CD4-positive, CD25-positive, alpha-beta regulatory T cell (primary cell): ENCODE data around the gene PRPF38B. TPM values are rescaled to one million over a fixed set of nuclear protein-coding genes. Genes with fewer than 3 reads are reported as not detected.

Source experiments
- ATAC-seq, 2 donors: fragments of 150-1000 bp; cut with Tn5 transposase; one replicate each; pipeline ENCODE4 v1.10.0; 2021; ENCODE audit warnings: low read depth in 2 of 2, moderate number of reproducible peaks in 2 of 2, moderate library complexity in 1 of 2
- DNase-seq, 3 donors: peaks; one replicate each; pipeline versions ENCODE4 v3.0.0 to v3.0.0-alpha.2; 2012 to 2022; ENCODE audit warnings: mixed read lengths in 1 of 3
- H3K27ac ChIP-seq: one replicate; pipeline ENCODE4 v1.7.0; 2013; ENCODE audit warnings: mild to moderate bottlenecking, low read length; ENCODE audit not compliant: insufficient read depth, poor library complexity, severe bottlenecking
- H3K27me3 ChIP-seq: one replicate; pipeline ENCODE4 v1.7.0; 2013; ENCODE audit warnings: low read length; ENCODE audit not compliant: control insufficient read depth, insufficient read depth
- H3K36me3 ChIP-seq: one replicate; pipeline ENCODE4 v1.7.0; 2013; ENCODE audit warnings: mild to moderate bottlenecking, low read length, moderate library complexity; ENCODE audit not compliant: control insufficient read depth, insufficient read depth
- H3K4me1 ChIP-seq: 2 replicates; pipeline ENCODE4 v1.7.0; 2013; ENCODE audit warnings: mild to moderate bottlenecking, low read length; ENCODE audit not compliant: insufficient read depth, control insufficient read depth, poor library complexity, severe bottlenecking
- H3K4me3 ChIP-seq: one replicate; pipeline ENCODE4 v1.7.0; 2013; ENCODE audit warnings: low read depth, mild to moderate bottlenecking, low read length, moderate library complexity
- H3K9me3 ChIP-seq, 2 experiments: 1 replicate in 1 of 2; 2 replicates in 1 of 2; pipeline ENCODE4 v1.7.0; 2013; ENCODE audit warnings: low read length in 2 of 2, mild to moderate bottlenecking in 1 of 2, moderate library complexity in 1 of 2; ENCODE audit not compliant: control insufficient read depth in 2 of 2
- H3K27ac Mint-ChIP-seq, 3 donors: one replicate each; pipeline ENCODE4 v1.8.0; 2020 to 2022; ENCODE audit warnings: mild to moderate bottlenecking in 3 of 3, mixed read lengths in 3 of 3, moderate library complexity in 2 of 3
- H3K27me3 Mint-ChIP-seq: one replicate; pipeline ENCODE4 v1.8.0; 2022; ENCODE audit warnings: mild to moderate bottlenecking, mixed read lengths
- H3K36me3 Mint-ChIP-seq: one replicate; pipeline ENCODE4 v1.8.0; 2020; ENCODE audit warnings: mixed read lengths
- H3K4me1 Mint-ChIP-seq, 4 donors: one replicate each; pipeline ENCODE4 v1.8.0; 2020 to 2022; ENCODE audit warnings: mixed read lengths in 4 of 4, mild to moderate bottlenecking in 1 of 4
- H3K4me3 Mint-ChIP-seq, 4 donors: one replicate each; pipeline ENCODE4 v1.8.0; 2020 to 2022; ENCODE audit warnings: mild to moderate bottlenecking in 4 of 4, mixed read lengths in 4 of 4, moderate library complexity in 3 of 4
- H3K9me3 Mint-ChIP-seq, 7 donors: one replicate each; pipeline ENCODE4 v1.8.0; 2020 to 2022; ENCODE audit warnings: mixed read lengths in 7 of 7, mild to moderate bottlenecking in 3 of 7, moderate library complexity in 2 of 7
- polyA plus RNA-seq, 4 donors: library from polyadenylated mRNA; unstranded; fragments of 300-500 nt; fragmentation: Illumina TruSeq; gene quantifications; one replicate each; pipeline ENCODE4 v1.2.3, GENCODE V29; 2021
- total RNA-seq: library from RNA; stranded (reverse); gene quantifications from one replicate; pipeline ENCODE4 v1.2.3, GENCODE V29; 2022

Gene PRPF38B
- total and polyA plus RNA-seq, 5 donors from 2014 or later, result 18.9 to 132 (median 20.6) TPM

DNA sequence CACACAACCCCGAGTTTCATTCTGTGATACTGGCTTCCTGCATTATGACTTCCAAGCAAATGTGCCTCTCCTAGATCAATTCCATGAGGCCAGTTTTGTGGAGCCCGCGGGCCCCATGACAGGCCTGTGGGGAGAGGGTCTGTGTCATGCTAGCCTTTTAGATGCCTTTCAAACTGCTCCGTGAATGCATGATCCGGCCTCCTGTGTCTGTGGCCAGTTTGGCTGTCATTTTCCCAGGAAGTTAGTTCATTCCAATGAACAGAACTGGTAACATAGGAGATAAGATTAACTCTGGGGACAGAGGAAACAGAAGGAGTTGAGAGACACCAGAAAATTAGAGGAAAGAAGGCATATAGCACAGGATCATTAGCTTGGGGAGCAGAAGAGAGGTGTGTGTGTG, 23.8 kb downstream of the PRPF38B start:
- Histone ChIP-seq H3K4me3 (no peak overlapping the region), H3K4me1 (no peaks in the 10 kb centered on the region), H3K9me3 (no peaks in the 10 kb centered on the region), H3K27ac (no peak overlapping the region), H3K27me3 (no peaks in the 10 kb centered on the region), H3K36me3 (no peaks in the 10 kb centered on the region)
- H3K4me1 Mint-ChIP-seq, result no peaks in the 10 kb centered on the region
- no peaks in the 10 kb centered on the region for H3K9me3 Mint-ChIP-seq
- no peaks in the 10 kb centered on the region for H3K36me3 Mint-ChIP-seq
- DNase-seq (no peak), ATAC-seq (no peak)
- H3K4me3 Mint-ChIP-seq, result no peak overlapping the region
- H3K27ac Mint-ChIP-seq, result no peak overlapping the region
- peaks cover 32% of the 10 kb centered on the region for H3K27me3 Mint-ChIP-seq

DNA sequence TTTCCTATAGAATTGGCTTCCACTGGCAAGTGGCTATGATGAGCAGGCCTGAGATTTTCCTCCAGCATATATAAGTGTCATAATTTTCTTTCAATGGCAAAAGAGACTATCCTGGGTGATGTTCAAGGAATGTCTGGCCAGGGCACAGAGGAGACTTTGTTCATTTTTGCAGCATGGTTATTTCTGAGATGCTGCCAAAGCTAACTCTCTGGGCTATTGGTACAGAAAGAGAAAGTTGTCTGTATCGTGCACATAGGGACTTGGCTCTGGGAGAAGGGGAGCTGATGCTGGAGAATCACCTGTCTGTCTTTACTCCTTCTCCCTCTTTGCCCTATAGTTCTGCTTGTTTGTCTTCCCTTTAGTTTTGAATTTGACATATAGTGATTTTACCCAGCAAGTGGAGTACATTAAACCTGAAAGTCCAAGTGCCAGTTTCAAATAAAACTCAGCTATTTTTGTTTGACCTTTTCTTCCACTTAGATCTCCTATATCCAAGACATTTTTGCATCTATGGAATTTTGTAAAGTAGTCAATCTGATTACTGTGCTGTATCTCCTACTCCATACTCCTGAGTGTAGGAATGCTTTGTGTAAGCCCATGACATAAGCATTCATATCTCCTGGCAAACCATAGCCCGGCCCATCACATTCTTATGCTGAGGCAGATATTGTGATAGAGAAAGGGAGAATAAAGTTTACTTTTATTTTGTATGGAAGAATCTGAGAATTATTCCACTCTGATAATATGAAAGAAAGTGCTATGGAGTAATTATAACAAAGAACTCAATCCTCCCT, 24.5 kb downstream of the PRPF38B start:
- Histone ChIP-seq H3K27me3 (no peaks in the 10 kb centered on the region), H3K9me3 (no peaks in the 10 kb centered on the region), H3K4me1 (no peaks in the 10 kb centered on the region), H3K4me3 (no peak overlapping the region), H3K27ac (no peak overlapping the region), H3K36me3 (no peaks in the 10 kb centered on the region)
- H3K36me3 Mint-ChIP-seq, result no peaks in the 10 kb centered on the region
- no peak overlapping the region for H3K27ac Mint-ChIP-seq
- no peak for DNase-seq
- no peak for ATAC-seq
- no peak overlapping the region for H3K4me3 Mint-ChIP-seq
- no peaks in the 10 kb centered on the region for H3K4me1 Mint-ChIP-seq
- H3K9me3 Mint-ChIP-seq, result no peaks in the 10 kb centered on the region
- peaks cover 28% of the 10 kb centered on the region for H3K27me3 Mint-ChIP-seq

DNA sequence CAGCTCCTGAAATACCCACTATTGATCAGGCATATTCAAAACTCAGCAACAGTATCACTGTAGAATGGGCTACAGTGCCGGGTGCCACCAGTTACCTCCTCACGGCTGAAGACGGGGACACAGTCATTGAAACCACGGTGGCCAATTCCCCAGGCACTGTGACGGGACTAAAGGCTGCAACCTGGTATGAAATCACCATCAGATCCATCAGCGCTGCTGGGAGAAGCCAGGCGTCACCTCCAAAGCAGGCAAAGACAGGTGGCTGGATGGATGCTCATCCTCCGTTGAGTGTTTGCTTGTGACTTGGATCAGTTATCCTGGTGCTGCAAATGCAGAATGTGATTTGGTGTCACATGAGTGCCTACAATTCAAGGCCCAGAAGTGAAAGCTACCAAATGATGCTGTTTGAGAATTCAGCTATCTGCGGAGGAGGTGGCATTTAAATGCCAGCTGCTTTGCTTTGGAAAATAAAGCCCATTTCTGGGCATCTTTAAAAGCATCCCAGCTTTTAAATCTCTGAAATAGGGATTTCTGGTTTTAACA, 25.7 kb downstream of the PRPF38B start:
- no peaks in the 10 kb centered on the region for H3K36me3 ChIP-seq
- no peaks in the 10 kb centered on the region for H3K9me3 ChIP-seq
- no peak overlapping the region for H3K4me3 ChIP-seq
- no peaks in the 10 kb centered on the region for H3K4me1 ChIP-seq
- no peak for DNase-seq
- H3K9me3 Mint-ChIP-seq, result no peaks in the 10 kb centered on the region
- no peak overlapping the region for H3K27ac ChIP-seq
- no peaks in the 10 kb centered on the region for H3K4me1 Mint-ChIP-seq
- no peaks in the 10 kb centered on the region for H3K36me3 Mint-ChIP-seq
- H3K27me3 ChIP-seq, result no peaks in the 10 kb centered on the region
- no peak overlapping the region for H3K27ac Mint-ChIP-seq
- ATAC-seq, result no peak
- H3K27me3 Mint-ChIP-seq, result peaks cover 26% of the 10 kb centered on the region
- no peak overlapping the region for H3K4me3 Mint-ChIP-seq

DNA sequence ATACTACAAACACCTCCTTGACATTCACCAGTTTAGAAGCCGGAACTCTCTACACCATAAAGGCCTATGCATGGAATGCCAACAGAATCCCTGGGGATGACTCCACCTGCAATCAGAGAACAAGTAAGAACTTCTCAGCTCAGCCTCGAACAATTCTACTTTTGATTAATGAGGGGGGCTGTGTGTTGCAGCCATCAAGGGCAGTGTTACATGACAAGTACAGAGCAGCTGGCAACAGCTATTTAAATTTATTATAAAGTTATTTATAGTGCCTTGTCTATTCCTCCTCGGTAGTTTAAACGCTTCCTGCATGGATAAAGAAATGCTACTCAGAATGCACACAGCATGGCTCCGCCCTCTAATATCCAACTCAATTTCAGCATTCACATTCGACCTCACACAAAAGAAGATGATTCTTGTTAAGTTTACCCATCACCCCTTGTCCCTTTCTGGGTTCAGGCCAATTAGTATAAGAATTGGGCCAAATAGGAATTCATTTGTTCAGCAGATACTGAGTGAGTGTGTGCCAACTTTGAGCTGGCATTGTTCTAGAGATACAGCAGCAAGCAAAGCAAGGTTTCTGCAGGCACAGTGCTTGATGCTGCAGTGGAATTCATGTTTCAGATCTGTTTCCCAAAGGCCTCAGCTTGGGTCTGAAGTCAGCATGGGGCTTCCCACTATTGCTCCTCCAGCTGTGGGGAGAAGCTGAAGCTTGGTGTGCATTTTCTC, 27.0 kb downstream of the PRPF38B start:
- H3K27ac Mint-ChIP-seq, result no peak overlapping the region
- no peak for ATAC-seq
- no peaks in the 10 kb centered on the region for H3K9me3 Mint-ChIP-seq
- no peaks in the 10 kb centered on the region for H3K4me1 Mint-ChIP-seq
- Histone ChIP-seq H3K27me3 (no peaks in the 10 kb centered on the region), H3K9me3 (no peaks in the 10 kb centered on the region), H3K27ac (no peak overlapping the region), H3K4me3 (no peak overlapping the region), H3K4me1 (no peaks in the 10 kb centered on the region), H3K36me3 (no peaks in the 10 kb centered on the region)
- no peaks in the 10 kb centered on the region for H3K36me3 Mint-ChIP-seq
- H3K4me3 Mint-ChIP-seq, result no peak overlapping the region
- H3K27me3 Mint-ChIP-seq, result peaks cover 25% of the 10 kb centered on the region
- DNase-seq, result no peak

DNA sequence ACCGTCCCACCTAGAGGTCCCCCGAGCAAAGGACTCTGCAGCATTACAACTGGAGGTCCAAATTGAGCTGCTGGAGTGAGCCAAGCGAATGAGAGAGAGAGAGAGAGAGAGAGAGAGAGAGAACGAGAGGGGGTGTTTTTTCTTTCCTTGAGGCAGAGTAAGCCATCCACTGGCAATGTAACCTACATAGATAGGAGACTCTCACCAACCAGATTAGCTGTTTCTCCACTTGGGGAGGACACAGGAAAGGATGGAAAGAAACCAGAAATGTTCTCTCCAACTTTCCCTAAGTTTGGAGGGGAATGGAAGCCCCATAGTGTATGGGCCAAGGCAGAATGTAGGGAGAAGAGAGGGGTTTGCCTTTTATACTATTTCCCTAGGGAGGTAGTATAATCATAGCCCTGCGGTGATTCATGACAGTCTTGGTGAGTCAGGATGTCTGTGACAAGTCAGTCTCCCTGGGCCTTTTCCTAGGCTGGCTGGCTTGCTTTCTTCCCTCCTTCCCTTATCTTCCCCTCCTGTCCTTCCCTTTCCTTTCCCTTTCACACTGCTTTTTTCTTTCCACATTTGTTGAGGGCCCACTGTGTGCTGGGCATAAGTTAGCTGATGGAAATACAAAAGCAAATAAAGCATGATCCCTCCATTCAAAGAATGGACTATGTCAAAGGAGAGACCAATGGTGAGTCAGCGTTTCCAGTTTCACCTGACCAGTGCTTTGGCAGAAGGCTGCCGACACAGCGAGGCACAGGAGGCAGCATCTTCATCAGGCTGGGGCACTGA, 27.7 kb downstream of the PRPF38B start:
- H3K4me3 ChIP-seq, result no peak overlapping the region
- no peak overlapping the region for H3K27ac Mint-ChIP-seq
- no peaks in the 10 kb centered on the region for H3K36me3 Mint-ChIP-seq
- no peaks in the 10 kb centered on the region for H3K4me1 ChIP-seq
- ATAC-seq (no peak), DNase-seq (no peak)
- no peaks in the 10 kb centered on the region for H3K27me3 ChIP-seq
- H3K36me3 ChIP-seq, result no peaks in the 10 kb centered on the region
- H3K27me3 Mint-ChIP-seq, result peaks cover 25% of the 10 kb centered on the region
- H3K27ac ChIP-seq, result no peak overlapping the region
- no peaks in the 10 kb centered on the region for H3K4me1 Mint-ChIP-seq
- H3K9me3 Mint-ChIP-seq, result no peaks in the 10 kb centered on the region
- no peaks in the 10 kb centered on the region for H3K9me3 ChIP-seq
- H3K4me3 Mint-ChIP-seq, result no peak overlapping the region

DNA sequence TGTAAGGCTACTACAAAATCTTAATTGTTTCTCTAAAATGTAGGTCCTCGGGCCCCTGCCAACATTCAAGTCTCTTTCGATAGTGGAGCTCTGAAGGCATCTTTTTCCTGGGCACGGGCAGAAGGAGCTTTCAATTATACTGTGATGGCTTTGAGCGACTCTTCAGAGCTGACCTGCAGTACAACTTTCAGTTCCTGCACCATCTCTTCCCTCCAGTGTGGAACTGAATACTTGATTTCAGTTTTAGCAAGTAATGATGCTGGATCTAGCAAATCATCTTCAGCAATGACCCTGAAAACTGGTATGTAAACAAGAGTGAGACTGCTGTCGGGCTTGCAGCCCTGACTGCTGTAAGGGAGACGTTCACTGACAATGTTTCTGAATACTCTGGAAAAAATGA, 30.2 kb downstream of the PRPF38B start:
- DNase-seq, result no peak
- peaks cover 24% of the 10 kb centered on the region for H3K27me3 Mint-ChIP-seq
- H3K27me3 ChIP-seq, result no peaks in the 10 kb centered on the region
- no peaks in the 10 kb centered on the region for H3K36me3 Mint-ChIP-seq
- peak overlapping the region in 1 of 4 donors; percentile 65 for H3K4me3 Mint-ChIP-seq
- no peaks in the 10 kb centered on the region for H3K4me1 ChIP-seq
- H3K27ac Mint-ChIP-seq, result peak overlapping the region in 1 of 3 donors; percentile 70
- H3K4me1 Mint-ChIP-seq, result no peaks in the 10 kb centered on the region
- H3K27ac ChIP-seq, result no peak overlapping the region
- H3K9me3 Mint-ChIP-seq, result no peaks in the 10 kb centered on the region
- H3K9me3 ChIP-seq, result no peaks in the 10 kb centered on the region
- no peak overlapping the region for H3K4me3 ChIP-seq
- no peaks in the 10 kb centered on the region for H3K36me3 ChIP-seq
- ATAC-seq, result no peak

DNA sequence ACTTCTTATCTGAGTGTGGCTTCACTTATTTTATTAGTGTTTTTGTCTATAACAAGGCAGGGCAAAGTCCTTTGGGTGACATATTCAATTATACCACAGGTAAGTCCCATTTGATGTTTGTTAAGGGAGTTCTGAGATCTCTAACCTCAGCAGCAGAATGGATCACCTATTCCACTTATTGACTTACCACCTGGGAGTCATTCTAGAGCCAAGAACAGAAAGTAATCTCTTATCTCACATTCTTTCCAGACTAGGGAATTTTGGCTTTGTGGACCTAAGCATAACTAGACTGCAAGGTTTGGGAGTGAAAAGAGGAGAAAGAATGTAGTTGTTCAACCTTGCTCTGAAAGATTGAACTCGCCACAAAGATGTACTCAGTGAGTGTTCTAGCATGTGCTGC, 33.8 kb downstream of the PRPF38B start:
- Mint-ChIP-seq H3K27ac (no peak overlapping the region), H3K9me3 (no peaks in the 10 kb centered on the region), H3K27me3 (peaks cover 26% of the 10 kb centered on the region), H3K36me3 (no peaks in the 10 kb centered on the region), H3K4me3 (no peak overlapping the region), H3K4me1 (no peaks in the 10 kb centered on the region)
- no peak for ATAC-seq
- Histone ChIP-seq H3K27ac (no peak overlapping the region), H3K36me3 (no peaks in the 10 kb centered on the region), H3K4me3 (no peak overlapping the region), H3K9me3 (no peaks in the 10 kb centered on the region), H3K27me3 (peaks cover 2% of the 10 kb centered on the region), H3K4me1 (no peaks in the 10 kb centered on the region)
- no peak for DNase-seq
